DND-41 (cell line): ENCODE measurements around the gene C11orf24.
"Not testable (repeated sequence)": the region's sequence is repeated elsewhere in the genome, so short reads cannot be mapped to it uniquely, and the experiment has no call there.

ENCODE experiments used
- ATAC-seq: fragments of 200-7000 bp; cut with Tn5 transposase; 3 replicates; pipeline ENCODE4 v1.9.1; 2021; ENCODE audit warnings: low read depth; ENCODE audit not compliant: insufficient read depth
- DNase-seq: peaks from one replicate; pipeline ENCODE4 v3.0.0-alpha.2; 2020
- H2AFZ ChIP-seq: 2 replicates; pipeline ENCODE4 v1.6.0; 2012; ENCODE audit warnings: low read depth, low read length
- H3K27ac ChIP-seq: 2 replicates; pipeline ENCODE4 v1.5.1; 2012; ENCODE audit warnings: low read length, inconsistent platforms
- H3K27me3 ChIP-seq: fragments of 200-600 bp; sonication (generic); 2 replicates; pipeline ENCODE4 v1.6.0; 2012; ENCODE audit warnings: low read length, mild to moderate bottlenecking, inconsistent platforms; ENCODE audit not compliant: insufficient read depth, poor library complexity
- H3K36me3 ChIP-seq: 2 replicates; pipeline ENCODE4 v1.5.1; 2012; ENCODE audit warnings: low read length, inconsistent platforms; ENCODE audit not compliant: insufficient read depth
- H3K4me1 ChIP-seq: 2 replicates; pipeline ENCODE4 v1.5.1; 2012; ENCODE audit warnings: mild to moderate bottlenecking, low read length; ENCODE audit not compliant: insufficient read depth
- H3K4me2 ChIP-seq: 2 replicates; pipeline ENCODE4 v1.6.0; 2012; ENCODE audit warnings: mild to moderate bottlenecking, moderate library complexity, low read length, inconsistent platforms; ENCODE audit not compliant: insufficient read depth
- H3K4me3 ChIP-seq, 2 experiments: fragments of 200-600 bp in 1 of 2; shearing (Covaris generic) in 1 of 2; 2 replicates each; pipeline ENCODE4 v1.5.1; 2012 to 2016; ENCODE audit warnings: inconsistent platforms in 2 of 2, low read length in 2 of 2, mild to moderate bottlenecking in 2 of 2, low read depth in 1 of 2, moderate library complexity in 1 of 2
- H3K79me2 ChIP-seq: 2 replicates; pipeline ENCODE4 v1.6.0; 2012; ENCODE audit warnings: low read length, inconsistent platforms; ENCODE audit not compliant: insufficient read depth
- H3K9ac ChIP-seq: 2 replicates; pipeline ENCODE4 v1.6.0; 2012; ENCODE audit warnings: low read depth, mild to moderate bottlenecking, inconsistent platforms, low read length, moderate library complexity
- H3K9me3 ChIP-seq: 2 replicates; pipeline ENCODE4 v1.5.1; 2012; ENCODE audit warnings: low read length, moderate library complexity, mild to moderate bottlenecking, inconsistent platforms; ENCODE audit not compliant: insufficient read depth, severe bottlenecking
- H4K20me1 ChIP-seq: 2 replicates; pipeline ENCODE4 v1.6.0; 2012; ENCODE audit warnings: low read length; ENCODE audit not compliant: insufficient read depth
- CTCF ChIP-seq: IDR thresholded peaks from 2 replicates; pipeline ENCODE4 v1.5.1; 2012; ENCODE audit warnings: borderline replicate concordance, low read length, moderate library complexity, mild to moderate bottlenecking; ENCODE audit not compliant: poor library complexity, severe bottlenecking; ENCODE audit errors: extremely low read depth
- EZH2 ChIP-seq: IDR thresholded peaks from 3 replicates; pipeline ENCODE4 v1.6.1; 2012; ENCODE audit warnings: borderline replicate concordance, low read depth, mild to moderate bottlenecking, moderate library complexity, low read length, inconsistent platforms; ENCODE audit not compliant: severe bottlenecking

The C11orf24 gene

DNA sequence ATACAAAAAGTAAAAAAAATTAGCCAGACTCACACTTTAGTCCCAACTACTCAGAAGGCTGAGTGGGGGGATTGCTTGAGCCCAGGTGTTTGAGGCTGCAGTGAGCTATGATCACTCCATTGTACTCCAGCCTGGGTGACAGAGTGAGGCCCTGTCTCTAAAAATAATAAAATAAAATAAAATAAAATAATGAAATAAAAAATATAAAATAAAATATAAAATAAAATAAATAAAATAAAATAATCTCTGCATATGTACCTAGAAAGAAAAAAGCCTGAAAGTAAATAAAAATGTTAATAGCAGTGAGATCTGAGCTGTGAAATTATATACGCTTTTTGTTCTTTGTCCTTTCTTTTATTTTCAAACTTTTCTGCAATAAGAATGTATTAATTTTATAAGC, 23.5 kb upstream of the C11orf24 start:
- Histone ChIP-seq H3K9me3 (no peaks in the 10 kb centered on the region), H3K9ac (no peak overlapping the region)

GRCh38 chr11:68293708-68294107, 21.9 kb upstream of the C11orf24 start:
- no peaks in the 10 kb centered on the region for H3K36me3 ChIP-seq
- no peak overlapping the region for H3K9ac ChIP-seq
- DNase-seq (no peak), ATAC-seq (no peak)
- TF ChIP-seq CTCF (no peak), EZH2 (no peak)
- H2AFZ ChIP-seq, result no peak overlapping the region
- no peak overlapping the region for H3K4me2 ChIP-seq
- H3K4me3 ChIP-seq, result no peak overlapping the region
- H3K79me2 ChIP-seq, result no peaks in the 10 kb centered on the region
- no peak overlapping the region for H3K27ac ChIP-seq
- H4K20me1 ChIP-seq, result peaks cover 8% of the 10 kb centered on the region; the same call in 1 of the 2 replicates
- H3K9me3 ChIP-seq, result peaks cover 3% of the 10 kb centered on the region
- no peaks in the 10 kb centered on the region for H3K27me3 ChIP-seq
- H3K4me1 ChIP-seq, result peaks cover 7% of the 10 kb centered on the region

More for the DNA sequence above, 23.5 kb upstream of the C11orf24 start:
- no peak for DNase-seq
- peaks cover 7% of the 10 kb centered on the region for H3K4me1 ChIP-seq
- TF ChIP-seq CTCF, result no peak
- H3K79me2 ChIP-seq, result no peaks in the 10 kb centered on the region
- ATAC-seq, result no peak
- no peaks in the 10 kb centered on the region for H3K36me3 ChIP-seq
- H4K20me1 ChIP-seq, result peaks cover 8% of the 10 kb centered on the region; the same call in 1 of the 2 replicates
- no peak overlapping the region for H2AFZ ChIP-seq
- H3K27me3 ChIP-seq, result no peaks in the 10 kb centered on the region
- H3K4me3 ChIP-seq, result no peak overlapping the region
- no peak overlapping the region for H3K4me2 ChIP-seq
- H3K27ac ChIP-seq, result no peak overlapping the region

DNA sequence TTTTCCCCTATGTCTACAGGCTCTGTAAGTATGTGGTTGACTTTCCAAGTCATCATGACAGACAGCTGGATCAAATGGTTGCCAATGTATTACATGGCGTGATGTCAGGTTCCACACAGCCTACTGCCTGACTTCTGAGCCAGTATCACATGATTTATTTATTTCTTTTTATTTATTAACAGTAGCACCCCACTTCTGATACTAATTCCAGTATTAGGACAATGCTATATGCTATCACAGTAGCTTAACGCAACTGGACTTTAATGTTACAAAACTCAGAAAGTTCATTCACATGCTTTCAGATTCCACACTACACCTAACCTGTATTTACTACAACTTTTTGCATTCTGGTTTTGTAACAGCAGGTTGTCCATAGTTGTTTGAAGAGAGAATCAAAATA, 17.7 kb upstream of the C11orf24 start:
- no peak overlapping the region for H2AFZ ChIP-seq
- H3K27me3 ChIP-seq, result no peaks in the 10 kb centered on the region
- H3K27ac ChIP-seq, result no peak overlapping the region
- DNase-seq, result no peak
- H3K4me2 ChIP-seq, result no peak overlapping the region
- no peak overlapping the region for H3K9ac ChIP-seq
- no peak for ATAC-seq
- no peaks in the 10 kb centered on the region for H3K36me3 ChIP-seq
- no peaks in the 10 kb centered on the region for H4K20me1 ChIP-seq
- no peaks in the 10 kb centered on the region for H3K79me2 ChIP-seq
- TF ChIP-seq CTCF (no peak), EZH2 (no peak)
- peaks cover 3% of the 10 kb centered on the region for H3K9me3 ChIP-seq
- no peaks in the 10 kb centered on the region; the same call in 1 of the 2 replicates for H3K4me1 ChIP-seq
- H3K4me3 ChIP-seq, result no peak overlapping the region

- no peaks in the 10 kb centered on the region for H4K20me1 ChIP-seq
- H2AFZ ChIP-seq, result no peak overlapping the region
- no peak overlapping the region for H3K4me3 ChIP-seq
- H3K9ac ChIP-seq, result no peak overlapping the region
- no peaks in the 10 kb centered on the region for H3K36me3 ChIP-seq
- no peaks in the 10 kb centered on the region for H3K79me2 ChIP-seq
- DNase-seq (no peak), ATAC-seq (no peak)
- H3K27ac ChIP-seq, result no peak overlapping the region
- H3K9me3 ChIP-seq, result peaks cover 3% of the 10 kb centered on the region
- no peak for TF ChIP-seq EZH2
- TF ChIP-seq CTCF, result no peak
- peaks cover 20% of the 10 kb centered on the region for H3K4me1 ChIP-seq
- no peaks in the 10 kb centered on the region for H3K27me3 ChIP-seq
- no peak overlapping the region for H3K4me2 ChIP-seq
Measured at GRCh38 chr11:68287419-68287818, 15.6 kb upstream of the C11orf24 start.

- H3K9me3 ChIP-seq, ATAC-seq, H3K4me3 ChIP-seq, H4K20me1 ChIP-seq, H2AFZ ChIP-seq, H3K27ac ChIP-seq, H3K36me3 ChIP-seq, H3K27me3 ChIP-seq, H3K79me2 ChIP-seq, H3K4me2 ChIP-seq, DNase-seq, H3K9ac ChIP-seq: not testable (repeated sequence)
- H3K4me1 ChIP-seq, result peaks cover 31% of the 10 kb centered on the region
Measured at GRCh38 chr11:68284588-68284987, 12.8 kb upstream of the C11orf24 start.
